Calu3 (cell line): ENCODE measurements around the gene HACE1. TPM values are rescaled to one million over a fixed set of nuclear protein-coding genes. Genes with fewer than 3 reads are reported as not detected.

Experiments
- BruUV-seq: library from RNA; stranded (reverse); fragments of 400-500 nt; replicated peaks from 2 replicates; lab custom pipeline; 2021; lab: Mats Ljungman, UMichigan
- CTCF ChIA-PET: fragments of 300-600 bp; sonication (Branson Sonifier 250); formaldehyde crosslinking; loops from one replicate; lab custom pipeline; 2022; ENCODE audit warnings: antibody characterized with exemption; lab: Charles Lee
- DNase-seq: peaks from one replicate; pipeline ENCODE4 v3.0.0; 2022
- H3K27ac Mint-ChIP-seq: one replicate; pipeline ENCODE4 v1.8.0; 2022; ENCODE audit warnings: mixed read lengths; ENCODE audit not compliant: unreplicated experiment
- H3K27me3 Mint-ChIP-seq: one replicate; pipeline ENCODE4 v1.8.0; 2022; ENCODE audit warnings: mixed read lengths; ENCODE audit not compliant: unreplicated experiment
- H3K36me3 Mint-ChIP-seq: one replicate; pipeline ENCODE4 v1.8.0; 2022; ENCODE audit warnings: mild to moderate bottlenecking, moderate library complexity, mixed read lengths; ENCODE audit not compliant: insufficient read depth, unreplicated experiment
- H3K4me1 Mint-ChIP-seq: one replicate; pipeline ENCODE4 v1.8.0; 2022; ENCODE audit warnings: mild to moderate bottlenecking, low read depth, mixed read lengths; ENCODE audit not compliant: unreplicated experiment
- H3K4me3 Mint-ChIP-seq: one replicate; pipeline ENCODE4 v1.8.0; 2022; ENCODE audit warnings: mild to moderate bottlenecking, low read depth, moderate library complexity, mixed read lengths; ENCODE audit not compliant: unreplicated experiment
- H3K9me3 Mint-ChIP-seq: one replicate; pipeline ENCODE4 v1.8.0; 2022; ENCODE audit warnings: low read depth, mixed read lengths; ENCODE audit not compliant: unreplicated experiment
- intact Hi-C: fragments of 100-400 bp; cut with micrococcal nuclease; formaldehyde crosslinking; loops from one replicate; pipeline ENCODE4 v1.10.0; 2022; ENCODE audit not compliant: unreplicated experiment
- total RNA-seq: library from RNA; stranded (reverse); gene quantifications from 2 replicates; pipeline ENCODE4 v1.2.3, GENCODE V29; 2022
- TF ChIP-seq, protein P1 (sequence below): fragments of 200-600 bp; IDR thresholded peaks from one replicate; pipeline ENCODE4 v1.8.0; 2022; ENCODE audit warnings: antibody characterized with exemption; ENCODE audit not compliant: unreplicated experiment

Gene HACE1
- total RNA-seq, 1 experiment from 2014 or later, result 12.5 TPM

- no peak for DNase-seq
- Mint-ChIP-seq H3K27ac (no peak overlapping the region), H3K36me3 (no peaks in the 10 kb centered on the region), H3K9me3 (peaks cover 4% of the 10 kb centered on the region), H3K4me1 (no peaks in the 10 kb centered on the region), H3K27me3 (peaks cover 18% of the 10 kb centered on the region), H3K4me3 (no peak overlapping the region)
- BruUV-seq, result no TSS peak
- TF ChIP-seq, protein P1, sequence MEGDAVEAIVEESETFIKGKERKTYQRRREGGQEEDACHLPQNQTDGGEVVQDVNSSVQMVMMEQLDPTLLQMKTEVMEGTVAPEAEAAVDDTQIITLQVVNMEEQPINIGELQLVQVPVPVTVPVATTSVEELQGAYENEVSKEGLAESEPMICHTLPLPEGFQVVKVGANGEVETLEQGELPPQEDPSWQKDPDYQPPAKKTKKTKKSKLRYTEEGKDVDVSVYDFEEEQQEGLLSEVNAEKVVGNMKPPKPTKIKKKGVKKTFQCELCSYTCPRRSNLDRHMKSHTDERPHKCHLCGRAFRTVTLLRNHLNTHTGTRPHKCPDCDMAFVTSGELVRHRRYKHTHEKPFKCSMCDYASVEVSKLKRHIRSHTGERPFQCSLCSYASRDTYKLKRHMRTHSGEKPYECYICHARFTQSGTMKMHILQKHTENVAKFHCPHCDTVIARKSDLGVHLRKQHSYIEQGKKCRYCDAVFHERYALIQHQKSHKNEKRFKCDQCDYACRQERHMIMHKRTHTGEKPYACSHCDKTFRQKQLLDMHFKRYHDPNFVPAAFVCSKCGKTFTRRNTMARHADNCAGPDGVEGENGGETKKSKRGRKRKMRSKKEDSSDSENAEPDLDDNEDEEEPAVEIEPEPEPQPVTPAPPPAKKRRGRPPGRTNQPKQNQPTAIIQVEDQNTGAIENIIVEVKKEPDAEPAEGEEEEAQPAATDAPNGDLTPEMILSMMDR, result no peak
- CTCF ChIA-PET, result no interaction called here
- intact Hi-C loops, result loop anchor here (2.0 kb wide), 1 partner anchor 182 kb away; no protein-coding TSS in a partner anchor
These were observed 37.2 kb upstream of the HACE1 start for GRCh38 chr6:104896914-104897313.

DNA sequence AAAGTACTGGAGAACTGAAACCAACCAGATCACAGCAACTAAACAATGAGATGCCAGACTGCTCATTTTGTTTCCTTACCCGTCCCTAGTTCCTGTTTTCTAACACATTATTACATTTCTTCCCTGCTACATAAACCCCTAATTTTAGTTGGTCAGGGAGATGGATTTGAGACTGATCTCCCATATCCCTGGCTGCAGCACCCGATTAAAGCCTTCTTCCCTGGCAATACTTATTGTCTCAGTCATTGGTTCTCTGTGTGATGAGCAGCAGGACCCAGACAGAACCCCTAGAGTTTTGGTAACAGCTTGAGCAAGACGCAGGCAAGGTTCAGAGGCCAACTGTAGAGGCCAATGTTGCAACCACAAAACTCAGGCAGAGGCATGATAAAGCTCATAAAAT, 28.3 kb upstream of the HACE1 start:
- BruUV-seq, result no TSS peak
- intact Hi-C loops, result no loop called here
- H3K4me3 Mint-ChIP-seq, result no peak overlapping the region

DNA sequence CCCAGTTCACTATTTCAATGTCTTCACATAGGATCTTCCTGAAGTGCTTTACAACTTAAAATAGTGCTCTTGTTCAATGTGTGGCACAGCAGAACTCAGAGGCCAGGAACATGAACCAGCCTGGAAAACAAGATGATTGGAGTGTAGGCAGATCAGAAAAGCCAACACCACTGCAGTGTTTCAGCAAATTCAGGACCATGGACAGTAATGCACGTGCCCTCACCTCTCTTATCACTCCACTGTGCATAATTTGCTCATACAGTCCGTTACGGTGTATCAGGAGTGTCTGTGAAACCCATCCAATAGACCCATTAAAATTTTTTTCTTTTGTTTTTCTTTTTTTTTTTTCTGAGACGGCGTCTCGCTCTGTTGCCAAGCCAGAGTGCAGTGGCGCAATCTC, 27.6 kb upstream of the HACE1 start:
- Mint-ChIP-seq H3K27me3 (no peaks in the 10 kb centered on the region), H3K27ac (no peak overlapping the region), H3K9me3 (peaks cover 5% of the 10 kb centered on the region), H3K36me3 (no peaks in the 10 kb centered on the region), H3K4me3 (no peak overlapping the region), H3K4me1 (no peaks in the 10 kb centered on the region)
- CTCF ChIA-PET, result no interaction called here
- no peak for DNase-seq
- TF ChIP-seq, protein P1, result no peak
- BruUV-seq, result no TSS peak
- intact Hi-C loops, result no loop called here

More for the DNA sequence above, 28.3 kb upstream of the HACE1 start:
- H3K27me3 Mint-ChIP-seq, result peaks cover 4% of the 10 kb centered on the region
- no peak for DNase-seq
- no peaks in the 10 kb centered on the region for H3K4me1 Mint-ChIP-seq
- H3K36me3 Mint-ChIP-seq, result no peaks in the 10 kb centered on the region
- no peak overlapping the region for H3K27ac Mint-ChIP-seq
- H3K9me3 Mint-ChIP-seq, result peaks cover 5% of the 10 kb centered on the region
- CTCF ChIA-PET, result no interaction called here
- TF ChIP-seq, protein P1, result no peak

GRCh38 chr6:104885518-104886043, 25.9 kb upstream of the HACE1 start:
- intact Hi-C loops, result no loop called here
- Mint-ChIP-seq H3K36me3 (no peaks in the 10 kb centered on the region), H3K27ac (no peak overlapping the region), H3K27me3 (no peaks in the 10 kb centered on the region), H3K4me1 (no peaks in the 10 kb centered on the region), H3K4me3 (no peak overlapping the region), H3K9me3 (peaks cover 5% of the 10 kb centered on the region)
- no peak for DNase-seq
- TF ChIP-seq, protein P1, result no peak
- CTCF ChIA-PET, result no interaction called here
- BruUV-seq, result no TSS peak
